Measurements from ENCODE around the gene CHRNE.
"Not testable (repeated sequence)": the region's sequence is repeated elsewhere in the genome, so short reads cannot be mapped to it uniquely, and the experiment has no call there.

Gene CHRNE

DNA sequence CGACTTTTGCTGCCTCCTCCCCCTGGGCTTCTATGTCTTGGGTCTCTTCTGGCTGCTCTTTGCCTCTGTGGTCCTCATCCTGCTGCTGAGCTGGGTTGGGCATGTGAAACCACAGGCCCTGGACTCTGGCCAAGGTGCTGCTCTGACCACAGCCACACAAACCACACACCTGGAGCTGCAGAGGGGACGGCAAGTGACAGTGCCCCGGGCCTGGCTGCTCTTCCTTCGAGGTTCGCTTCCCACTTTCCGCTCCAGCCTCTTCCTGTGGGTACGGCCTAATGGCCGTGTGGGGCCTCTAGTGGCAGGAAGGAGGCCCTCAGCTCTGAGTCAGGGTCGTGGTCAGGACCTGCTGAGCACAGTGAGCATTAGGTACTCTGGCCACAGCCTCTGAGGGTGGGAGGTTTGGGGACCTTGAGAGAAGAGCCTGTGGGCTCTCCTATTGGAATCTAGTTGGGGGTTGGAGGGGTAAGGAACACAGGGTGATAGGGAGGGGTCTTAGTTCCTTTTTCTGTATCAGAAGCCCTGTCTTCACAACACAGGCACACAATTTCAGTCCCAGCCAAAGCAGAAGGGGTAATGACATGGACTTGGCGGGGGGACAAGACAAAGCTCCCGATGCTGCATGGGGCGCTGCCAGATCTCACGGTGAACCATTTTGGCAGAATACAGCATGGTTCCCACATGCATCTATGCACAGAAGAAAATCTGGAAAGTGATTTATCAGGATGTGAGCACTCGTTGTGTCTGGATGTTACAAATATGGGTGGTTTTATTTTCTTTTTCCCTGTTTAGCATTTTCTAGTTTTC is 31.5 kb upstream of the CHRNE start:
- Histone ChIP-seq H3K9me3 (ENCODE audit: control insufficient read depth, insufficient read depth, low read length) (no peaks in the 10 kb centered on the region), H3K9ac (ENCODE audit: low read depth, low read length) (no peak overlapping the region), H3K36me3 (ENCODE audit: insufficient read depth, low read length) (peaks cover 4% of the 10 kb centered on the region; the same call in 1 of the 2 replicates), H3K4me1 (ENCODE audit: insufficient read depth, low read length) (peaks cover 7% of the 10 kb centered on the region; the same call in 1 of the 2 replicates)

GRCh38 chr17:4933646-4934045 is 30.7 kb upstream of the CHRNE start:
- Histone ChIP-seq H3K9me3 (ENCODE audit: control insufficient read depth, insufficient read depth, low read length) (no peaks in the 10 kb centered on the region), H3K36me3 (ENCODE audit: insufficient read depth, low read length) (peaks cover 4% of the 10 kb centered on the region; the same call in 1 of the 2 replicates), H3K4me1 (ENCODE audit: insufficient read depth, low read length) (peaks cover 3% of the 10 kb centered on the region; the same call in 1 of the 2 replicates), H3K9ac (ENCODE audit: low read depth, low read length) (no peak overlapping the region)

DNA sequence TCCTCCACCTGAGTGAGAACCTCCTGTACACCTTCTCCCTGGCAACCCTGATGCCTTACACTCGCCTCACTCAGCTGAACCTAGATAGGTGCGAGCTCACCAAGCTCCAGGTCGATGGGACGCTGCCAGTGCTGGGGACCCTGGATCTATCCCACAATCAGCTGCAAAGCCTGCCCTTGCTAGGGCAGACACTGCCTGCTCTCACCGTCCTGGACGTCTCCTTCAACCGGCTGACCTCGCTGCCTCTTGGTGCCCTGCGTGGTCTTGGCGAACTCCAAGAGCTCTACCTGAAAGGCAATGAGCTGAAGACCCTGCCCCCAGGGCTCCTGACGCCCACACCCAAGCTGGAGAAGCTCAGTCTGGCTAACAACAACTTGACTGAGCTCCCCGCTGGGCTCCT is 29.9 kb upstream of the CHRNE start:
- no peak overlapping the region for H3K9ac ChIP-seq (ENCODE audit: low read depth, low read length)
- no peaks in the 10 kb centered on the region for H3K36me3 ChIP-seq (ENCODE audit: insufficient read depth, low read length)

GRCh38 chr17:4931963-4932362 is 29.1 kb upstream of the CHRNE start, which contains the start of gene GP1BA:
TSS of gene GP1BA (plus strand) at chr17:4932277. CDS start at chr17:4932605, 328 bp downstream.
- Histone ChIP-seq H3K36me3 (ENCODE audit: insufficient read depth, low read length) (no peaks in the 10 kb centered on the region; the same call in 1 of the 2 replicates), H3K9ac (ENCODE audit: low read depth, low read length) (no peak within 1 kb of the TSS), H3K4me1 (ENCODE audit: insufficient read depth, low read length) (peaks cover 3% of the 10 kb centered on the region; the same call in 1 of the 2 replicates), H3K9me3 (ENCODE audit: control insufficient read depth, insufficient read depth, low read length) (no peaks in the 10 kb centered on the region)

More for the DNA sequence above, 29.9 kb upstream of the CHRNE start:
- no peaks in the 10 kb centered on the region for H3K9me3 ChIP-seq (ENCODE audit: control insufficient read depth, insufficient read depth, low read length)
- H3K4me1 ChIP-seq (ENCODE audit: insufficient read depth, low read length), result peaks cover 3% of the 10 kb centered on the region; the same call in 1 of the 2 replicates

DNA sequence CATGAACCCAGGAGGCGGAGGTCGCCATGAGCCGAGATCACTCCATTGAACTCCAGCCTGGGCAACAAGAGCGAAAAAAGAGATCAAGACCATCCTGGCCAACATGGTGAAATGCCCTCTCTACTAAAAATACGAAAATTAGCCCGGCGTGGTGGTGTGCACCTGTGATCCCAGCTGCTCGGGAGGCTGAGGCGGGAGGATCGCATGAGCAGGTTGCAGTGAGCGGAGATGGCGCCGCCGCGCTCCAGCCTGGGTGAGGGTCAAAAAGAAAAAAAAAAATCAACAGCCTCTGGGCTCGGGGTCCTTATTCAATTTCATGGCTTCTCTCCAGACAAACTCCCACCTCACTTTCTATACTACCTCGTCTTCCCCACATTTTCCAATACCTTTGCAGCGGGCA is 26.0 kb upstream of the CHRNE start:
- Histone ChIP-seq H3K36me3 (ENCODE audit: insufficient read depth, low read length) (no peaks in the 10 kb centered on the region; the same call in 1 of the 2 replicates), H3K4me1 (ENCODE audit: insufficient read depth, low read length) (no peaks in the 10 kb centered on the region), H3K9ac (ENCODE audit: low read depth, low read length) (no peak overlapping the region), H3K9me3 (ENCODE audit: control insufficient read depth, insufficient read depth, low read length) (no peaks in the 10 kb centered on the region)

DNA sequence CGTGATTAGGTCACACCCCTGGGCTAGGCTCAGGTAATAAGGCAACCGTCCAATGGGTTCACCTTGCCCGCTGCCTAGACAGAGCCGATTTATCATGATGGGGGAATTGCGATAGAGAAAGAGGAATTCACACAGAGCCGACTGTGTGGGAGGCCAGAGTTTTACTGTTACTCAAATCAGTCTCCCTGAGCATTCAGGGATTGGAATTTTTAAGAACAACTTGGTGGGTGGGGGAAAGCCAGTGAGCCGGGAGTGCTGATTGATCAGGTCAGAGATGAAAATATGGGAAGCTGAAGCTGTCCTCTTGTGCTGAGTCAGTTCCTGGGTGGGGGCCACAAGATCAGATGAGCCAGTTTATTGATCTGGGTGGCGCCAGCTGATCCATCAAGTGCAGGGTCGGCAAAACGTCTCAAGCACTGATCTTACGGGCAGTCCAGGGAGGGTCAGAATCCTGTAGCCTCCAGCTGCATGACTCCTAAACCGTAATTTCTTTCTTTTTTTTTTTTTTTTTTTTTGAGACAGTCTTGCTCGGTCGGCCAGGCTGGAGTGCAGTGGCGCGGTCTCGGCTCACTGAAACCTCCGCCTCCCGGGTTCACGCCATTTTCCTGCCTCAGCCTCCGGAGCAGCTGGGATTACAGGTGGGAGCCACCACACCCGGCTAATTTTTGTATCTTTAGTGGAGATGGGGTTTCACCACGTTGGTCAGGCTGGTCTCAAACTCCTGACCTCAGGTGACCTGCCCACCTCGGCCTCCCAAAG is 23.9 kb upstream of the CHRNE start:
- H3K4me1 ChIP-seq (ENCODE audit: insufficient read depth, low read length); H3K9ac ChIP-seq (ENCODE audit: low read depth, low read length); H3K36me3 ChIP-seq (ENCODE audit: insufficient read depth, low read length); H3K9me3 ChIP-seq (ENCODE audit: control insufficient read depth, insufficient read depth, low read length): not testable (repeated sequence)

DNA sequence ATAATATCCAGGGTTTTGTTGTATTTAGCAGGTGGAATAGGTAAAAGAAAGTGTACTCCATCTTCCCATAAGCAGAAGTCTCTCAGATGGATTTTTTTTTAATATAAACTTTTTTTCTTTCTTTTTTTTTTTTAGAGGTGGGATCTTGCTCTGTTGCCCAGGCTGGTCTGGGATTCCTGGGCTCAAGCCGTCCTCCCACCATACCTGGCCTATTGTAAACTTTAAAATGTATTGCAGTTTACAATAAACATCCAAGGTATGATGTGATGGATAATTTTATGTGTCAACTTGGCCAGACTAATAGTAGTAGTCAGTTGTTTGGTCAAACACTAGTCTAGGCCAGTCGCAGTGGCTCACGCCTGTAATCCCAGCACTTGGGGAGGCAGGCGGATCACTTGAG is 18.4 kb upstream of the CHRNE start:
- H3K36me3 ChIP-seq (ENCODE audit: insufficient read depth, low read length), result no peaks in the 10 kb centered on the region
- no peaks in the 10 kb centered on the region for H3K9me3 ChIP-seq (ENCODE audit: control insufficient read depth, insufficient read depth, low read length)
- peaks cover 8% of the 10 kb centered on the region for H3K4me1 ChIP-seq (ENCODE audit: insufficient read depth, low read length)
- no peak overlapping the region for H3K9ac ChIP-seq (ENCODE audit: low read depth, low read length)

DNA sequence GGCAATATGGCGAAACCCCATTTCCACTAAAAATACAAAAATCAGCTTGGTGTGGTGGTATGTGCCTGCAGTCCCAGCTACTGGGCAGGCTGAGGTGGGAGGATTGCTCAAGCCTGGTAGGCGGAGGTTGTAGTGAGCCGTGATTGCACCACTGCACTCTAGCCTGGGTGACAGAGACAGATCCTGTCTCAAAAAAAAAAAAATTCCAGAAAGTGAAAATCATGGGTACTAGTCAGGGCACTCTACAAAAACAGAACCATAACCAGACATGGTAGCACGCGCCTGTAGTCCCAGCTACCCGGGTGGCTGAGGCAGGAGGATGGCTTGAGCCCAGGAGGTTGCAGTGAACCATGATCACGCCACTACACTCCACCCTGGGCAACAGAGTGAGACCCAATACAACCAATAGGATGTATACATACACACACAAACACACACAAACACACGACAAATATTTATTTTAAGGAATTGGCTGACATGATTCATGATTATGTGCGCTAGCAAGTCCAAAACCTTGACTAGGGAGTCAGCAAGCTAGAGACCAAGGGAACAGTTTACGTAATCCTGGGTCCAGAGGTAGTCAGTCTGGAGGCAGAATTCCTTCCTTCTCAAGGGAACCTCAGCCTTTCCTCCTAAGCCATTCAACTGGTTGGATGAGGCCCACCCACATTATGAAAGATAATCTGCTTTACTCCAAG is 17.6 kb upstream of the CHRNE start:
- peaks cover 8% of the 10 kb centered on the region for H3K4me1 ChIP-seq (ENCODE audit: insufficient read depth, low read length)
- H3K36me3 ChIP-seq (ENCODE audit: insufficient read depth, low read length), result no peaks in the 10 kb centered on the region
- H3K9ac ChIP-seq (ENCODE audit: low read depth, low read length), result no peak overlapping the region
- H3K9me3 ChIP-seq (ENCODE audit: control insufficient read depth, insufficient read depth, low read length), result no peaks in the 10 kb centered on the region

DNA sequence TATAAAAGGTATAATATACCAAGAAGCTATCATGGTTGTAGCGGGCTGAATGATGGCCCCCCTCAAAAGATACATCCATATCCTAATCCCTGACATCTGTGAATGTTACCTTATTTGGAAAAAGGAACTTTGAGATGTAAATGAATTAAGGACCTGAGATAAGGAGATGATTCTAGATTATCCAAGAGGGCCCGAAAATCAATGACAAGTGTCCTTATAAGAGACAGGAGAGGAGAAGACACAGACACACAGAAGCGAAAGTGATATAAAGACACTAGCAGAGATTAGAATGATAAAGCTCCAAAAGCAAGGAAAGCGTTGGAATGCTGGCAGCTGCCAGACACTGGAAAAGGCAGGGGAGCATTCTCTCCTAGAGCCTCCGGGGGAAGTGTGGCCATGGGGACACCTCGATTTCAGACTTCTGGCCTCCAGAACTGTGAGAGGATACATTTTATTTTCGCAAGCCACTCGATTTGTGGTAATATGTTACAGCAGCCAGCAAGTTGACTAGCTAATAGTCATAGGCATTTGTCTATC is 16.7 kb upstream of the CHRNE start:
- Histone ChIP-seq H3K9me3 (ENCODE audit: control insufficient read depth, insufficient read depth, low read length) (no peaks in the 10 kb centered on the region), H3K36me3 (ENCODE audit: insufficient read depth, low read length) (no peaks in the 10 kb centered on the region), H3K9ac (ENCODE audit: low read depth, low read length) (no peak overlapping the region), H3K4me1 (ENCODE audit: insufficient read depth, low read length) (peaks cover 8% of the 10 kb centered on the region)

DNA sequence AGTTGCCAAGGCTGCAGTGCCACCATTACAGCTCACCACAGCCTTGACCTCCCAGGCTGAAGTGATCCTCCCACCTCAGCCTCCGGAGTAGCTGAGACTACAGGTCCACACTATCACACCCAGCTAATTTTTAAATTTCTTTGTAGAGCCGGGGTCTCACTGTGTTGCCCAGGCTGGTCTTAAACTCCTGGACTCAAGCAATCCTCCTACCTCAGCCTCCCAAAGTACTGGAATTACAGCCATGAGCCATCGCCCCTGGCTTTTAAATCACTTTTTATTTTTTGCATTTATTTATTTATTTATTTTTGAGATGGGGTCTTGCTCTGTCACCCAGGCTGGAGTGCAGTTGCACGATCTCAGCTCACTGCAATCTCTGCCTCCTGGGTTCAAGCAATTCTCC is 11.7 kb upstream of the CHRNE start:
- H3K9ac ChIP-seq (ENCODE audit: low read depth, low read length), result not testable (repeated sequence)

DNA sequence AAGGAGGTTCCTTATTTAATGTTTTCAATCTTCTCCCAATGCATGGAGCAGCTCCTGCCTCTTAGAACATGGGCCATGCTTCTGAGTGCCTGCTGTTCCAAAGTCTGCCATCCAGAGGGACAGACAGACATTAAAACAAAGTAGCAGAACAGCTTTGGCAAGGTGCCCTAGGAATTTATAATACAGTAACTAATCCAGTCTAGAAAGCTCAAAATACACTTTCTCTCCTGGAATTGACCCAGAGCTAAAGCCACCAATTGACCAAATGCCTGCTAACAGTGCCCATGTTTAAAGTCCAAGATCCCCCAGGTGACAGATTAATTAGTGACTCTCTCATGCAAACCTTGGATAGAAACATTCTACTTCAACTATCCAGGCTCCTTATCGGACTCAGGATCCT is 11.1 kb upstream of the CHRNE start:
- Histone ChIP-seq H3K4me1 (ENCODE audit: insufficient read depth, low read length) (peaks cover 5% of the 10 kb centered on the region; the same call in 1 of the 2 replicates), H3K9ac (ENCODE audit: low read depth, low read length) (no peak overlapping the region), H3K9me3 (ENCODE audit: control insufficient read depth, insufficient read depth, low read length) (no peaks in the 10 kb centered on the region), H3K36me3 (ENCODE audit: insufficient read depth, low read length) (no peaks in the 10 kb centered on the region)

More for the DNA sequence above, 11.7 kb upstream of the CHRNE start:
- not testable (repeated sequence) for H3K36me3 ChIP-seq (ENCODE audit: insufficient read depth, low read length); H3K4me1 ChIP-seq (ENCODE audit: insufficient read depth, low read length); H3K9me3 ChIP-seq (ENCODE audit: control insufficient read depth, insufficient read depth, low read length)

GRCh38 chr17:4908711-4909496 is 6.0 kb upstream of the CHRNE start:
- peak overlapping the region; percentile 1; the same call in 1 of the 2 replicates for H3K9ac ChIP-seq (ENCODE audit: low read depth, low read length)
- peaks cover 10% of the 10 kb centered on the region; the same call in 1 of the 2 replicates for H3K4me1 ChIP-seq (ENCODE audit: insufficient read depth, low read length)
- no peaks in the 10 kb centered on the region for H3K9me3 ChIP-seq (ENCODE audit: control insufficient read depth, insufficient read depth, low read length)
- no peaks in the 10 kb centered on the region for H3K36me3 ChIP-seq (ENCODE audit: insufficient read depth, low read length)

DNA sequence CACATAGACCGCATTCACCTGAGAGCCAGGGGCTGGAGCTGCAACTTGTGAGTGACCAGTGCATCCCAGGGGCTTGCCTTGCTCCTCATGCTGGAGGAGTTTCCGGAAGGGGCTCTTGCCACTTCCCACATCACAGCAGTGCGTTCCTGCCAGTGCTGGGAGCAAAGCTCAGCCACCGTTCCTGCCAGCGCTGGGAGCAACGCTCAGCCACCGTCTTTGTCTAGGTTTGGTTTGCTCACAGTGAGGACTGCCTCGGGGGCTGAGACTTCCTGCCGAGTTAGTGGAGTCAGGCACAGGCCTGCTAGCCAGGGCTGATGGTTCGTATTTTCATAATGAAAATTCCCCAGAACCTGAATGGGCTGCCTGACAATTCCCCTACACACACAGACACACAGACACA is 5.4 kb upstream of the CHRNE start:
- H3K9ac ChIP-seq (ENCODE audit: low read depth, low read length), result 0 out of 2 replicates have a peak overlapping the region, but pooled peaks have one; percentile 1
- H3K36me3 ChIP-seq (ENCODE audit: insufficient read depth, low read length), result no peaks in the 10 kb centered on the region
- H3K9me3 ChIP-seq (ENCODE audit: control insufficient read depth, insufficient read depth, low read length), result no peaks in the 10 kb centered on the region
- H3K4me1 ChIP-seq (ENCODE audit: insufficient read depth, low read length), result peaks cover 11% of the 10 kb centered on the region; the same call in 1 of the 2 replicates

Data from ES-I3 (cell line).